Measurements from ENCODE around the gene TAF11.
A peak's percentile ranks its signal among the peaks of the same experiment; 100 is the strongest.
"Not testable (repeated sequence)": the region's sequence is repeated elsewhere in the genome, so short reads cannot be mapped to it uniquely, and the experiment has no call there.

TAF11 gene, protein sequence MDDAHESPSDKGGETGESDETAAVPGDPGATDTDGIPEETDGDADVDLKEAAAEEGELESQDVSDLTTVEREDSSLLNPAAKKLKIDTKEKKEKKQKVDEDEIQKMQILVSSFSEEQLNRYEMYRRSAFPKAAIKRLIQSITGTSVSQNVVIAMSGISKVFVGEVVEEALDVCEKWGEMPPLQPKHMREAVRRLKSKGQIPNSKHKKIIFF

DNA sequence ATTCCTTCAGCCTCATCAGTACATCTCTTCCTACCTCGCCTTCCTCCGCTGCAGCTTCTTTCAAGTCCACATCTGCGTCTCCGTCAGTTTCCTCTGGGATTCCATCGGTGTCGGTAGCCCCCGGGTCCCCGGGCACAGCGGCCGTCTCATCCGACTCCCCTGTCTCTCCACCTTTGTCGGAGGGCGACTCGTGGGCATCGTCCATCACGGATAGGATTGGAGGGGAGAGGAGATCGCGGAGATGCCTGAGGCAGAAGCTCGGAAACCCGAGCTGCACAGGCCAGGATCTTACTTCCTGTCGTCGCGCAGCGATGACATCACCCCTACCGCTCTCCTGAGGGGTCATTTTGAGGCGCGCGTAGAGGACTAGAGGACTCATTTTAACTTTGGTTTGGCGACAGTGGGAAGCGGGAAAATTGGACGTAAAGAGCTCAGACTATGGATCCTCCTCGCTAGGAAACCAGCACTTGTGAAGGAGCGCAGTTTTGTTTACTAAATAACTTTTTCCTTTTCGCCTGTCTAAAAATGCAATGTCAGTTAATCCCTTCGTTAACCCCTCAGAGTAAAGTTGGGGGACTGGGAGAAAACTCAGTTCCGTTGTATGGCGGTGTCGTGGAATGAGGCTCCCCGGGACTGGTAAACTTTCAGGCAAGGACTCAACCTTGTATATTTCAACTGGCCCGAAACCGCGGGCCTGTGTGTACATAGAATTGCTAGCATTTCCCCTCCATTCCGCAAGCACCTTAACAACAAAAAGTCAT lies at the start of gene TAF11:
TAF11 (minus strand) TSS at position 290 of the 761 bp plus-strand sequence; CDS start at position 205, 85 bp downstream.
- peak; percentile 96 for DNase-seq (ENCODE audit: low read depth)

DNA sequence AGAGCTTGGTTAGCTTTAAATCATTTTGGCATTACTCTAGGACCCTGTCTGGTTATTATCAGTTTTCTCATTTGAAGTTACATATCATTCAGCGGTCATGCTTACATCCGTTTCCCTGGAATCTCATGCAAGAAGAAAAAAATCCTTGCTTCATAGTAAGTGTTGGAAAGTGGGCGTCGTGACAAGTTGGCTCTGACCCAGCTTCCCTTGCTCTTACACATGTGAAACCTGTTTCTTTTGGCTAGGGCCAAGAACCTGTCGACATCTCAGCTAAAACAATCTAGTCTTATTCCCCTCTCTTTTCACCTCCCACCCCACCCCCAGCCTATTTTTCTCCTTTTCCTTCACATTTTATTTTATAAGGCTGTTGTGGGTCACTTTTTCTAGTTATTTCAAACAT lies 46.7 kb upstream of the TAF11 start:
- no peak for DNase-seq (ENCODE audit: low read depth)

DNA sequence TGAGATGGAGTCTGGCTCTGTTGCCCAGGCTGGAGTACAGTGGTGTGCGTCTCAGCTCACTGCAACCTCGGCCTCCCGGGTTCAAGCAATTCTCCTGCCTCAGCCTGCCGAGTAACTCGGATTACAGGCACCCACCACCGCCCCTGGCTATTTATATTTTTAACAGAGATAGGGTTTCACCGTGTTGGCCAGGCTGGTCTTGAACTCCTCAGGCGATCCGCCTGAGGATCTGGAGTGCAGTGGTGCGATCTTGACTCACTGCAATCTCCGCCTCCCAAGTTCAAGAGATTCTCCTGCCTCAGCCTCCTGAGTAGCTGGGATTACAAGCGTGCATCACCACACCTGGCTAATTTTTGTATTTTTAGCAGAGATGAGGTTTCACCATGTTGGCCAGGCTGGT lies 44.4 kb upstream of the TAF11 start:
- DNase-seq (ENCODE audit: low read depth): not testable (repeated sequence)

DNA sequence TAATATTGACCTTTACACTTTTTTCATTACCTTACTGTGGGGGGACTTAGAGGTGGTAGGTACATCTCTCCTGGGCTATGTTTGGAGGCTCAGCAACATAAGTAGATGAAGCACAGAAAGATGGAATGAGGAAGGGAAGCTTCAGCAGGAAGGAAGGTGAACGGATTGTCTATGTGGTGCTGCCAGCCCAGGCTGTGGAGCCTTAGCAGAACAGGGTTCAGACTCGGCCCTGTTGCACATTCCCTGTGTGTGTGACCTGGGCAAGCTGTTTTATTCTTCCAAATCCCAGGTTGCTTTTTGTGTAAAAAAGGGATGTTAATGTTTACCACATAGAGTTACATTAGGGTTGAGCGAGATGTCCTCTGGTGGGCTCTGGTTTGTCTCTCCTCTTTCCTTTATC lies 42.4 kb upstream of the TAF11 start:
- DNase-seq (ENCODE audit: low read depth): no peak

DNA sequence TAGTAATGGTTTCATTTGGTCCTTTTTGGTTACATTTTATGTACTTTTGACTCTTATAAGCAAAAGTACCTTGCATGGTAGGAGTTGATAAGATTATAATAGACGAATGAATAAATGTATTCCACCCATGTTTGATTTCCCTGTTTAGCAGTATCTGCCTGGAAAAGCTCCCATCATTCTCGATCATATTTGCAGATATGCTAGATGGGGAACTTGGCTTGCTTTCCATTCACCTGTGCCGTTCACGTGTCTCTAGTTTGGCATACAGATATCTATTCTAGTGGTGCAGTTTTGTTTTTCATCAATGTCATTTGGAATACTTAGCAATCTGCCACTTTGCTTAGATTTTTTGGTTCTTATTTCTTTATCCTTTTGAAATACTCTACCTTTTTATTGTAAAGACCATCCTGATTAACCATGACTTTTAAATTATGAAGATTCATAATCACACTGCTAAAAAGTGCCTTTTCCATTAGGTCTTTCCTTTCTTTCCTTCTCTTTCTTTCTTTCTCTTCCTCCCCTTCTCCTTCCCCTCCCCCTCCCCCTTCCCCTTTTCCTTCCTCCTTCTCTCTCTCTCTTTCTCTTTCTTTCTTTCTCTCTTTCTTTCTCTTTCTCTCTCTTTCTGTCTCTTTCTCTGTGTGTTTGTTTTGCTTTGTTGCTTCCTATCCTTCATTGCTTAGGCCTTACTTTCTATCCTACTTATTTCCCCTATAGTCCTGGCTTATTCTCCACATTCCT lies 41.6 kb upstream of the TAF11 start:
- DNase-seq (ENCODE audit: low read depth): no peak

DNA sequence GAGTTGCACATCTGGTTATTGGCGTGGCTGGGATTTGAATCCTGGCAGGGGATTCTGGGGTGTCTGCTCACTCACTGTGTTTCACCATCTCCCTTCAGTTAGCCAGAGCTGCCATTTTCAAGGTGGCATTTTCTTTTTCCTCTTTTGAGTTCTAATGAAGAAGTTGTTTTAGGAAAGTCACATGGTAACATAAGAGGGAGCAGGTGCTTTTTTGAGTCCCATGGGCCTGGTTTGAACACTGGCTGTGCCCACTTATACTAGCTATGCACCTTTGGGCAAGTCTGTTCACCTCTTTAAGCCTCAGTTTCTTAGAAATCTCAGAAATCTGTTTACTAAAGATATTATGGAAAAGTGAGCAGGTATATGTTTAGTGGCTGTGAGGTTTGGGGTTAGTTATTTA lies 40.9 kb upstream of the TAF11 start:
- no peak for DNase-seq (ENCODE audit: low read depth)

DNA sequence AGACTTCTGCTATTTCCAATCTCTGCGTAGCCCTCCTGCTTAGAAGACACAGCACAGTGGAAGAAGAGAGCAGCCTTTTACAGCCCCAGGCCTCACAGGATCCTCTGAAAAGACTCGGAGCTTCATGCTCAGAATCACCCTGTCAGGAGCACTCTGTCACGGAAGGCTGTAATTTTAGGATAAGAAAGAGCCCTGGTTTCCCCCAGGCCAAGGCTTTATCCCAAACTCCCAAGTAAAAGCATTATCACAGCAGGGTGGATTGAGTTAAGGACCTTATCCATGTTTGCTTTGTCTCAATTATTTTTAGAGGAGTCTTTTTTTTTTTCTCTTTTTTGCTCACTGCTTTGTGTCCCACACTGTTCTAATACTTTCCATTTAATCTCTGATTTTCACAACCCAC lies 40.4 kb upstream of the TAF11 start:
- no peak for DNase-seq (ENCODE audit: low read depth)

DNA sequence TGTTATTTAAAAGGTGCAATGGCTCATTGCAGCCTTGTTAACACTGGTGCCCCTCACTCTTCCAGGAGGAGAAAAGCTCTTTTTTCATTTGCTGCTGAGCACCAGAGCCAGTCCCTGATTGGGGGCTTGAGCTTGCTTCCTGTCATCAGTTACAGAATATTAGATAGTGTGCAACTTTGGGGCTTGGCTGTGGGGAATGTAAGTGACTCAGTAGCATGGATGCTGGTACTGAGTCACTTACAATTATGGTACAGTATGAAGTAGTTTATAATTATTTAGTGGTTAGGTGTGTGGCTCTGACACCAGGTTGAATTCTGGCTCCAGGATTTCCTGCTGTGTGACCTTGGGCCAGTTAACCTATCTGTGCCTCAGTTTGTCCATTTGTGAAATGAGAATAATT lies 38.8 kb upstream of the TAF11 start:
- DNase-seq (ENCODE audit: low read depth): peak; percentile 83

DNA sequence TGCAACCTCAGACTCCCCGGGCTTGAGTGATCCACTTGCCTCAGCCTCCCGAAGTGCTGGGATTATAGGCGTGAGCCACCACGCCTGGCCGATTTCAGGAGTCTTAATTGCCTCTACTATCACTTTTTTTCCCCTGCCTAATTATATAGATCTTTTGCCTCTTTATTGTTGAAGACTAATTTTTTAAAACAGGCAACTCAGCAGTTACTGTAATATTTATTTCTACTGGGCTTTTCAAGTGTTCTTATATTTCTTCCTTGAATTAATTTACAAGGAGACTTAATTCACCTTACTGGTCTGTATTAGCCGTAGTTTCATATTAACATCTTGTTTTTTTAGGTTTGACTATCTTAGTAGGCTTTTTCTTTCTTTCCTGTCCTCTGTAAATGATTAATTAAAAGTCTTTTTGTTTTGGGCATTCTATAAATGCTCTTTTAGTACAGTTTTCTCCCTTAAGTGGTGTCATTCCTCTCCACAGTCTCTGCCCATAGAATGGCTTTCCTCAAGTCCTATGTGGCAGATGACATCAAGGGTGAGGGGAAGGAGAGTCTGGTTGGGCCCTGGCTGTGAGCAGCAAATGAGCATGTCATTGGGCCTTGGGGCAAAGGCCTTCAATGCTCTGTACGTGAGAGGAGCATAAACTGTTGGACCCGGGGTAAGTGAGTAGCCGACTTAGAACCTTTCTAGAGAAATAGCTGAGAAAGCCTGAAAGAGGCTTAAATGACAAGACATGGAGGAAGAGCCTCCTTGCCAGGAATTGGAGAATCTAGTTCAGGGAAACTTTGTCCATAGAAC lies 37.2 kb upstream of the TAF11 start:
- DNase-seq (ENCODE audit: low read depth): no peak

DNA sequence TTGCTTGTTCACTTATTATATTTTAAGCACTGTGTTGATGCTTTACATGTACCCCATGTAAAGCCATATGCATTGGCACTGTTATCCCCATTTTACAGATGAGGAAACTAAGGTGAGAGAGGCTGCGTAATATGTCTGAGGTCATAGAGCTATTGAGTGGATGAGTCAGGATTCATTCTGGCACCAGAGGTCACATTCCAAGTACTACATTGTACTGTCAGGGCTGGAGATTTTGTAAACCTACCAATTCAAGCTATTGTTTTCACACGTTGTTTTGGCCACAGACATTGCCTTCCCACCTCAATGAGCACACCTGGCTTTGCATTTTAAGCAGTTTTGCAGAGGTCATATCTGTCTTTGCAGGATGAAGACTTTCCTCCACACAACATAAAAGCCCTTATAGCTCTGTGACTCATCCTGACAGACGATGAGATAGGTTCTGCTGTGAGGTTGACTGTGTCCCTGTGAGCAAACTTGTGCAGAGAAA lies 34.4 kb upstream of the TAF11 start:
- peak; percentile 91 for DNase-seq (ENCODE audit: low read depth)

DNA sequence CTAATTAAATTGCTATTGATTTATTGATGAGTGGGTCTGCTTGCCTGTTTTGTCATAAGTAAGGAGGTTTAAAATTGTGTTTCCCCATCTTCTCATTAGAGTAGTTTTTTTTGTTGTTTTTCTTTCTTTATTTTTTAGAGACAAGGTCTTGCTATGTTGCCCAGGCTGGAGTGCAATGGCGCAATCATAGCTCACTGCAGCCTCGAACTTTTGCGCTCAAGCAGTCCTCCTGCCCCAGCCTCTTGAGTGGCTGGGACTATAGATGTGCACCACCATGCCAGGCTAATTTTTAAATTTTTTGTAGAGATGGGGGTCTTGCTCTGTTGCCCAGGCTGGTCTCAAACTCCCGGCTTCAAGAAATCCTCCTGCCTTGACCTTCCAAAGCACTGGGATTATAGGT lies 32.3 kb upstream of the TAF11 start:
- DNase-seq (ENCODE audit: low read depth): no peak

DNA sequence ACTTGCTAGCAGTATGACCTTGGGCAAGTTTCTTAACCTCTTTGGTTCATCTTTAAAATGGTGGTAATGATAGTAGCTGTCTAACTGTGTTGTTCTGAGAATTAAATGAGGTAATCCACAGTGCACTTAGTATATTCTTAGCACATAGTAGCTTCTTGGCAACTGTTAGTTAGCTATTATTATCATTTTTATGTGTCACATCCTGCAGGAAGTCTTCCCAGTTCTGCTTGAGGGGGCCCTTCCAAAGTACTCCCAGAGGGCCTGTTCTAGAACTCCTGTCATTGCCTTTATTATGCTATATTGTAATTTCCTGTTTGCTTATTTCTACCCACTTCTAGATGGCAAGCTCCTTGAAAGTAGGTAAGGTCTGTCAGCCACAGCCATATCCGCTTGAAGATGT lies 31.8 kb upstream of the TAF11 start:
- peak; percentile 67 for DNase-seq (ENCODE audit: low read depth)

DNA sequence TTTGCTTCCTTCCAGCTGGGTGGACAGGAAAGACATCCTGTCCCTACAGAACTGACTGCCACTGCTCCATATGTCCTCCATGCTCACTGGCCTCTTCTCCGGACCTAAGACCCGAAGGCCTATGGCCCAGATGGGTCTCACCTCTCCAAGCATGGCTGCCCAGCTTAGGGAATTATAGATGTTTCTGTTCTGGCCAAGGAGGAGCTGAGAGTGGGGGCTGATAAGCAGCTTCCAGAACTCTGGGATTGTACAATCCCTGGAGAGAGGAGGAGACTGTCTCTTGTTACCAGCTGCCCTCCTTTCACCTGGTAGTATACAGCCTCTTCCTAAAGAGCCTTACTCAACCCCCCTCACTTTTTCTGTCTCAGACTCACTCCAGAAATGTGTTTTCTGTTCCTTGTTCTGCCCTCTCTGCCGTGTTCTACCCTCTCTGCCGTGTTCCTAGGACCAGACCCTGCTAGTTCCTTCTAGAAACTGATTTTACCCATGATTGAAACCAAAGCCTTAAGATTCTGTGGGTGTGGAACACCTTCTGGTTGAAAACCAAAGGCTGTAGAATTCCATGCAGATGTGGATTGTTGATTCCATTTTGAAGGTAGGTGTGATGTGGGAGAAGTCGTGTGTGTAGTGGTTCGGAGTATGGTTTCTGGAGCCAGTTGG lies 29.9 kb upstream of the TAF11 start:
- no peak for DNase-seq (ENCODE audit: low read depth)

DNA sequence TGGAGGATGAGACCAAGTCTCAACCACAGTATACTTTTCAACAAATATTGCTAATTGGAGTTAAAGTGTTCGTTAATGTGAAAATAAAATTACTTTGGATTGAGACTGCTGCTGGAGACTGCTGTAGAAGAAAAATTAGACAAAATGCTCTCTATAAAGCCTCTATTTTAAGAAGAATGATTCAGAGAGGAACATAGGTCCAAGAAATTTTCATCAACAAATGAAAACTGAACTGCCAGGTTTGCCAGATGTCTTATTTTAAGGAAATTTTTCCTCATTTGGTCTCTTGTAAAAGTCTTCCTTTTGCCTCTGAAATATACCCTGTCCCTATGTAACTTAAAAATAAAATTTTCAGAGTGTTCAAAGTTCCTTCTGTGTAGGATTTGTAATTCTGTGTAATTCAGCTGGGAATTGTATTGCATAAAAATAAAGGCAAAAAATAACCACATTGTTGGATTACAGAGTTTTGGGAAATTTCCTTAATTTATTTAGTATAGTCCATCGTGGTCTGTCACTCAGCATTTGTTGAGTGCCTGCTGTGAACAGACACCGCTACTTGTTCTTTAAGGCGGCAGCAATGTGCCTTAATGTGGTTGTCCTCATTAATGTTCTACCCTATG lies 28.6 kb upstream of the TAF11 start:
- no peak for DNase-seq (ENCODE audit: low read depth)

DNA sequence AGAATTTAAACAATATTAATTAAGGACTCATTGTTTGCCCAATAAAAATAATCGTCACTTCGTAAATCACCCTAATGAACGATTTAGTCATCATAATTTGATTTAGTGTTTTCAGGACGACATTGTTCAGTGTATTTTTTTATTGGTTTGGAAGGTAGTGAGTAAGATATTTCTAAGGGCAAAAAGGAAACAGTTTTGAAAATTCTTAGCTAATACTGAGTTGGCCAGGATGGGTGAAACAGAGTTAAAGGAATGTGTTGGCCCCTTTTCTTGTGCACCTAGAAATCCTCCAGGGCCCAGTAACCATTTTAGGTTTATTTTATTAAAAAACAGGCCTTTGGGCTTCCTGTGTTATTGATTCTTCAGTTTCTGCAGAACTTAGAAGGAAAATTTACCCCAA lies 26.5 kb upstream of the TAF11 start:
- DNase-seq (ENCODE audit: low read depth): peak; percentile 69

DNA sequence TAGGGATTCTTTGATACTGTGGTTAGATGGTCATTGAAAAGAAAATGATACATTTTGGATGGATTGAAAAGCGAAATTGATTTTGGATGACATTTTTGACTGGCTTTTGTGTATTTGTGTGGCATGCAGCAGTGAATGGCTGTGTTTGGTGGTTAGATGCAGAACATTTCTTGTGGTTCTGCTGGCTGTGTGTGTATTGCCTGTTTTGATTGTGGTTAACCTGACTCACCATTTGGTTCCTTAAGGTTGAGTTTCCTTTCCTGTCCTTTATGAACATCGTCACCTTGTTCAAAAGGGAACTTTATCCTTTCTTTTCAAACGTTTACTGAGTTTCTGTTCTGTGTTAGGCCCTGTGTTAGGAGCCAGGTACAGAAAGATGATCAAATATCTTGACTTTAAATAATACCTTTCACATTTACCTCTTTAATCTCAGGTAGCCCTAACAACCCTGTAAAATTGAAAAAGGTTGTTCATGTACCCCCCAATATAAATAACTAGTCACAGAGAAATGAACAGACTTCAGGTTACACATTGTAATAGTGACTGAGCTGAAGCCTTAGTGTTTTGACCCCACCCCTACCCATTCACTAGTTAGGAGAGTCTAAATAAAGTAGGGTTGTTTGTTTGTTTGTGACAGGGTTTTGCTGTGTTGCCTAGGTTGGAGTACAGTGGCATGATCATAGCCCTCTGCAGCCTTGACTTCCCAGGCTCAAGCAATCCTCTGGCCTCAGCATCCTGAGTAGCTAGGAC lies 25.0 kb upstream of the TAF11 start:
- peak; percentile 92 for DNase-seq (ENCODE audit: low read depth)

DNA sequence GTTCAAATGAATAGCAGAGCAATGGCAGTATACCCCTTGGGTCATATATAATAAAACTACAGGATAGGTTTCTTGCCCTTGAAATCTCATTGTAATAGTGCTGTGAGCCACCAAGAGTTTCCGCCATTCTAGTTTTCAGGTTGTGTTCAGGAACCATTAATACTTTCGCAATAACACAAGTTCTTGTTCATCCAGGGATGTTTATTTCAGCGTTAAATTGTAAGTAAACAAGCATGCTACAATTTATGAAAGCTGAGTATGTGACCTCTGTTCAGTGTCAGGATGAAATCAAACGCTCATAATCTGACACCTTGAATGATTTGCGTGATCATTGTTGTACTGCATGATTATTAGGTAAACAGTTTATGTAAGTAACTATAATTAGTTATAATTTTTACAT lies 24.0 kb upstream of the TAF11 start:
- DNase-seq (ENCODE audit: low read depth): no peak

DNA sequence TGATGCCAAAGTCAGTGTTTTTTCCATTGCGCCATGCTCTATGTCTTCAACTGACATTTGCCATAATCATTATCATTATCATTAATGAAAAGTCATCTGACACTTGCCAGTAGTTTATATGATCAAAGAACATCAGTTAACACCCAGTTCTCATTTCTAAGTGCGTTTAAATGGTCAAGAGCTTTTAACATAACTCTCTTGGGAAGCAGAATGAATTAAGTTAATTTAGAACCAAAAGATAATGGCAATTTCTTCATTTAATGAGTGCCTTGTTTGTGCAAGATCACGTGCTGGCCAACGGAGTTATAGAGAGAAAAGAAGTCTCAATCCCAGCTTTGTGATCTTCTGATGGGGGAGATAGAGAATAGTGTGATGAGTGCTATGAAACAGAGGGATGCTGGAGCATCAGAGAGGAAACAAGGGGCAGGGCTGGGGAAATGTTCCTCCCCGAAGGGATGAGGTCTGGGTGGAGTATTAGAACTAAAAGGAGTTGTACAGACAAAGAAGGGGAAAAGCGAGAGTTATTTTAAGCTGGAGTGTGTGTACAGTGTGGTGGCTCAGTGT lies 21.6 kb upstream of the TAF11 start:
- no peak for DNase-seq (ENCODE audit: low read depth)

DNA sequence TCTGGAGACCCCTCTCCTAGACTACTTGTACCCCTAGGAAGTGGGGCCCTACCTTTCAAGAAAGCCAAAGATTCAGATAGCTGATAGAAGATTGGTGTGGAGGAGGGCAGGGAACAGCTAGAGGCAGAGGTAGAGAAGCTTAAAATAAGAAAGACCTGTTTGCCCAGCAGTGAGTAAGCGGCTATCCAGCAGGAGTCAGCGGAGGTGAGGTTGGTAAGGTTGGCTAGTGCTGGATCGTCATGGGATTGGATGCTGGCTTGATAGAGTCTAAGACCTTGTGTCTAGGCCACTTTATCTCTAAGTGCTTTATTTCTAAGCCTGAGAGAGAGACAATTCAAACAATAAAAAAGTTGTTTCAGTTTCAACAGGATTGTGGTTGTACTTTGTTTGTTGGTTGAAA lies 20.4 kb upstream of the TAF11 start:
- DNase-seq (ENCODE audit: low read depth): no peak

DNA sequence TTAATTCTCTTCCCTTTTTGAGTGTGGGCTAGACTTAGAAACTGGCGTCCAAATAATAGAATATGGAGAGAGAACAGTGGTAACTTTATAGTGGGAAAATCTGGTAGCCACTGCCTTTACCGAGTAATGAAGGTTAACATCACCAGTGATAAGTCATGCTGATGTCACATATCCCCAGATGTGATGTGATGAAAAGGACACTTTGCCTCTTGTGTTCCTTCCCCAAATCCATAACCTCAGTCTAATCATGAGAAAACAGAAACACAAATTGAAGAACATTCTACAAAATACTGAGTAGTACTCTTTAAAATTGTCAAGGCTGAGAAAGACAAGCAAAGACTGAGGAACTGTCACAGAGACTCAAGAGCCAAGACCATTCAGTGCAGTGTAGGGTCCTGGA lies 19.0 kb upstream of the TAF11 start:
- no peak for DNase-seq (ENCODE audit: low read depth)
